ENCODE measurements around the gene NDUFAF5. TPM values are rescaled to one million over a fixed set of nuclear protein-coding genes. Genes with fewer than 3 reads are reported as not detected.

The NDUFAF5 gene
- total RNA-seq, 1 experiment from 2014 or later = 40.2 TPM

- Histone ChIP-seq H3K9ac (ENCODE audit: extremely low read depth, insufficient read length, low read length) (no peak overlapping the region), H2BK15ac (ENCODE audit: low read depth, low read length) (no peak overlapping the region), H2BK20ac (ENCODE audit: low read depth, low read length, poor library complexity, severe bottlenecking) (no peak overlapping the region), H3K23me2 (ENCODE audit: insufficient read length, low read depth, low read length, poor library complexity, severe bottlenecking) (no peaks in the 10 kb centered on the region), H4K8ac (replicated peaks; ENCODE audit: insufficient read length, low read depth, low read length) (no peak overlapping the region), H3K4ac (ENCODE audit: low read depth, low read length) (no peak overlapping the region), H3K27me3 (ENCODE audit: insufficient read depth, low read length) (no peaks in the 10 kb centered on the region), H3T11ph (ENCODE audit: low read length) (no peak overlapping the region), H3K27ac (ENCODE audit: insufficient read length, low read depth, low read length) (no peak overlapping the region), H3K4me1 (ENCODE audit: insufficient read depth, low read length) (no peaks in the 10 kb centered on the region), H3K4me2 (ENCODE audit: insufficient read depth, insufficient read length, low read length) (no peak overlapping the region), H2AK5ac (ENCODE audit: insufficient read length, low read length) (no peak overlapping the region), H4K91ac (ENCODE audit: insufficient read length, low read depth, low read length) (no peak overlapping the region), H3K18ac (ENCODE audit: insufficient read length, low read depth, low read length) (no peak overlapping the region), H3K23ac (ENCODE audit: insufficient read length, low read depth, low read length) (no peak overlapping the region), H2BK12ac (ENCODE audit: insufficient read length, low read depth, low read length) (peak overlapping the region; percentile 14), H3K56ac (ENCODE audit: insufficient read length, low read depth, low read length) (no peak overlapping the region), H3K79me1 (ENCODE audit: insufficient read depth, low read depth, low read length, poor library complexity, severe bottlenecking) (no peaks in the 10 kb centered on the region), H4K20me1 (ENCODE audit: control insufficient read depth, insufficient read depth, insufficient read length) (no peaks in the 10 kb centered on the region), H4K5ac (ENCODE audit: insufficient read length, low read depth, low read length) (no peak overlapping the region), H2BK120ac (ENCODE audit: low read depth, low read length, poor library complexity, severe bottlenecking) (no peak overlapping the region), H2BK5ac (ENCODE audit: insufficient read length, low read length) (no peak overlapping the region), H3K79me2 (ENCODE audit: insufficient read depth, low read length) (no peaks in the 10 kb centered on the region), H3K9me3 (ENCODE audit: control insufficient read depth, low read depth, low read length) (no peaks in the 10 kb centered on the region), H2AFZ (ENCODE audit: low read length) (no peak overlapping the region), H3K14ac (ENCODE audit: insufficient read depth, low read length) (no peak overlapping the region)
- no peaks in the 10 kb centered on the region for H3K4me1 Mint-ChIP-seq
- peaks cover 0 to 50% (median 41%) of the 10 kb centered on the region in 3 experiments; a peak in 5 of 7 replicates for H3K36me3 Mint-ChIP-seq (ENCODE audit: insufficient read depth in 1 of 3, low read depth in 3 of 3)
- DNase-seq = no peak
- H3K27me3 Mint-ChIP-seq (ENCODE audit: low read depth) = no peaks in the 10 kb centered on the region
- no peaks in the 10 kb centered on the region for H3K9me3 Mint-ChIP-seq
- H3K27ac Mint-ChIP-seq = peak overlapping the region in 1 of 3 experiments; percentile 60; a peak in 1 of 7 replicates
- TF ChIP-seq CTCF (conservative IDR thresholded peaks at IDR 0.05) = no peak
- no peak overlapping the region for H3K4me3 Mint-ChIP-seq
- WGBS (ENCODE audit: extremely low coverage, insufficient read length, low lambda C conversion rate) = no CpG with 5 or more reads among the region's 3 CpGs
Observed at GRCh38 chr20:13813910-13814309, 29.1 kb downstream of the NDUFAF5 start.

All from H9 (cell line).